Neural cell (in vitro differentiated cells): Measurements from ENCODE around the gene UQCC2. TPM values are rescaled to one million over a fixed set of nuclear protein-coding genes. Genes with fewer than 3 reads are reported as not detected.

Experiments used
- H2AFZ ChIP-seq: fragments of 200-600, 300-800 bp; sonication (generic), shearing (Covaris generic); 2 replicates; pipeline ENCODE4 v1.6.0; 2014; ENCODE audit warnings: low read depth, mild to moderate bottlenecking, antibody characterized with exemption, low read length, moderate library complexity
- H3F3A ChIP-seq: fragments of 200-600 bp; shearing (Covaris generic); 2 replicates; pipeline ENCODE4 v1.6.1; 2016; ENCODE audit warnings: mild to moderate bottlenecking, moderate library complexity, mixed read lengths, antibody characterized with exemption, low read length; ENCODE audit not compliant: insufficient read depth, poor library complexity, severe bottlenecking
- H3K27ac ChIP-seq: fragments of 200-600, 300-800 bp; sonication (generic), shearing (Covaris generic); 2 replicates; pipeline ENCODE4 v1.5.1; 2014; ENCODE audit warnings: mild to moderate bottlenecking, low read length, moderate library complexity
- H3K27me3 ChIP-seq: fragments of 300-800, 200-600 bp; sonication (generic), shearing (Covaris generic); 2 replicates; pipeline ENCODE4 v1.6.0; 2014; ENCODE audit warnings: mild to moderate bottlenecking, low read depth, low read length, moderate library complexity; ENCODE audit not compliant: insufficient read depth
- H3K36me3 ChIP-seq: fragments of 300-800, 200-600 bp; sonication (generic), shearing (Covaris generic); 2 replicates; pipeline ENCODE4 v1.5.1; 2014; ENCODE audit warnings: mild to moderate bottlenecking, antibody characterized with exemption, low read length, moderate library complexity; ENCODE audit not compliant: insufficient read depth
- H3K4me2 ChIP-seq: fragments of 300-800, 200-600 bp; sonication (generic), shearing (Covaris generic); 2 replicates; pipeline ENCODE4 v1.6.0; 2014; ENCODE audit warnings: mild to moderate bottlenecking, low read length
- H3K4me3 ChIP-seq: fragments of 300-800, 200-600 bp; sonication (generic), shearing (Covaris generic); 2 replicates; pipeline ENCODE4 v1.5.1; 2014; ENCODE audit warnings: mild to moderate bottlenecking, low read length, moderate library complexity
- H3K79me2 ChIP-seq: fragments of 200-600 bp; shearing (Covaris generic); replicated peaks from 2 replicates; pipeline ENCODE4 v1.6.0; 2014; ENCODE audit warnings: mild to moderate bottlenecking, low read length, moderate library complexity; ENCODE audit not compliant: insufficient read depth
- H3K9ac ChIP-seq: fragments of 300-800, 200-600 bp; sonication (generic), shearing (Covaris generic); 2 replicates; pipeline ENCODE4 v1.6.1; 2016; ENCODE audit warnings: mild to moderate bottlenecking, low read length, mixed read lengths
- H3K9me2 ChIP-seq: fragments of 200-600 bp; shearing (Covaris generic); 2 replicates; pipeline ENCODE4 v1.6.1; 2016; ENCODE audit warnings: mild to moderate bottlenecking, low read length, mixed read lengths; ENCODE audit not compliant: insufficient read depth
- H3K9me3 ChIP-seq: fragments of 200-600, 300-800 bp; sonication (generic), shearing (Covaris generic); 2 replicates; pipeline ENCODE4 v1.6.1; 2016; ENCODE audit warnings: mild to moderate bottlenecking, mixed run types, low read length, moderate library complexity, mixed read lengths
- H4K20me1 ChIP-seq: fragments of 200-600 bp; shearing (Covaris generic); 2 replicates; pipeline ENCODE4 v1.6.1; 2016; ENCODE audit warnings: mild to moderate bottlenecking, mixed run types; ENCODE audit not compliant: insufficient read depth
- EP300 ChIP-seq: fragments of 450-650 bp; conservative IDR thresholded peaks from 2 replicates; pipeline ENCODE4 v1.6.1; 2014; ENCODE audit warnings: antibody characterized with exemption, mild to moderate bottlenecking, moderate library complexity; ENCODE audit not compliant: poor library complexity, severe bottlenecking
- EZH2 ChIP-seq: fragments of 200-600, 300-800 bp; shearing (Covaris generic), sonication (generic); IDR thresholded peaks from 2 replicates; pipeline ENCODE4 v1.6.1; 2014; ENCODE audit warnings: antibody characterized with exemption, low read length, borderline replicate concordance, mild to moderate bottlenecking; ENCODE audit not compliant: insufficient read depth, poor library complexity, severe bottlenecking
- MXI1 ChIP-seq: fragments of 450-650 bp; conservative IDR thresholded peaks from 2 replicates; pipeline ENCODE4 v1.6.1; 2014; ENCODE audit warnings: antibody characterized with exemption, mild to moderate bottlenecking; ENCODE audit not compliant: poor library complexity, severe bottlenecking
- POLR2AphosphoS5 ChIP-seq: IDR thresholded peaks from 2 replicates; pipeline ENCODE4 v1.6.1; 2012
- RAD21 ChIP-seq: fragments of 450-650 bp; conservative IDR thresholded peaks from 2 replicates; pipeline ENCODE4 v1.6.1; 2014; ENCODE audit warnings: antibody characterized with exemption, mild to moderate bottlenecking, moderate library complexity
- SMC3 ChIP-seq: fragments of 450-650 bp; conservative IDR thresholded peaks from 2 replicates; pipeline ENCODE4 v1.6.1; 2014; ENCODE audit warnings: antibody characterized with exemption, mild to moderate bottlenecking, moderate library complexity; ENCODE audit not compliant: poor library complexity
- TAF1 ChIP-seq: IDR thresholded peaks from 2 replicates; pipeline ENCODE4 v1.6.1; 2012; ENCODE audit warnings: low read depth
- polyA plus RNA-seq: library from polyadenylated mRNA; depleted of rRNA; stranded (reverse); fragments of >200 nt; gene quantifications from 2 replicates; pipeline ENCODE4 v1.2.3, GENCODE V29; 2014
- TF ChIP-seq, protein P1 (sequence below): IDR thresholded peaks from 2 replicates; pipeline ENCODE4 v1.6.1; 2012; ENCODE audit warnings: borderline replicate concordance
- TF ChIP-seq, protein P2 (sequence below): fragments of 450-650 bp; IDR thresholded peaks from 2 replicates; pipeline ENCODE4 v1.5.1; 2014; ENCODE audit warnings: antibody characterized with exemption, mild to moderate bottlenecking, moderate library complexity; ENCODE audit not compliant: poor library complexity, severe bottlenecking

Gene UQCC2
- polyA plus RNA-seq, 1 donor from 2014 or later, result 123 TPM

DNA sequence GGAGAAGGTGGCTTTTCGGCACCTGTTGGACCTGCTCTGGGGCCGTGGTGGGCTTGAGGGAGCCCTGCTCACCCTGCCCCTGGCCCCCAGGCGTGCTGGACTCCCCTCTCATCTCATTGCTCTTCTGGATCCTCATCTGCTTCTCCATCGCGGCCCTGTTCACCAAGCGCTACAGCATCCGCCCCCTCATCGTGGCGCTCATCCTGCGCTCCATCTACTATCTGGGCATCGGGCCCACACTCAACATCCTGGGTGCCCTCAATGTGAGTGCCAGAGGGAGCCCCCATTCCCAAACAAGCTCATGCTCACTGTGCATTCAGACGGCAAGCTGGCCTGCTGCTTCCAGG lies 22.4 kb downstream of the UQCC2 start:
- Histone ChIP-seq H4K20me1 (no peaks in the 10 kb centered on the region), H3K36me3 (no peaks in the 10 kb centered on the region), H3F3A (no peaks in the 10 kb centered on the region), H3K9me2 (no peaks in the 10 kb centered on the region), H3K27me3 (no peaks in the 10 kb centered on the region), H3K79me2 (no peaks in the 10 kb centered on the region), H3K27ac (no peak overlapping the region), H3K9ac (no peak overlapping the region), H2AFZ (no peak overlapping the region), H3K4me2 (no peak overlapping the region), H3K9me3 (no peaks in the 10 kb centered on the region), H3K4me3 (no peak overlapping the region)
- no peak for TF ChIP-seq POLR2AphosphoS5
- TF ChIP-seq RAD21, result no peak
- TF ChIP-seq, protein P1, sequence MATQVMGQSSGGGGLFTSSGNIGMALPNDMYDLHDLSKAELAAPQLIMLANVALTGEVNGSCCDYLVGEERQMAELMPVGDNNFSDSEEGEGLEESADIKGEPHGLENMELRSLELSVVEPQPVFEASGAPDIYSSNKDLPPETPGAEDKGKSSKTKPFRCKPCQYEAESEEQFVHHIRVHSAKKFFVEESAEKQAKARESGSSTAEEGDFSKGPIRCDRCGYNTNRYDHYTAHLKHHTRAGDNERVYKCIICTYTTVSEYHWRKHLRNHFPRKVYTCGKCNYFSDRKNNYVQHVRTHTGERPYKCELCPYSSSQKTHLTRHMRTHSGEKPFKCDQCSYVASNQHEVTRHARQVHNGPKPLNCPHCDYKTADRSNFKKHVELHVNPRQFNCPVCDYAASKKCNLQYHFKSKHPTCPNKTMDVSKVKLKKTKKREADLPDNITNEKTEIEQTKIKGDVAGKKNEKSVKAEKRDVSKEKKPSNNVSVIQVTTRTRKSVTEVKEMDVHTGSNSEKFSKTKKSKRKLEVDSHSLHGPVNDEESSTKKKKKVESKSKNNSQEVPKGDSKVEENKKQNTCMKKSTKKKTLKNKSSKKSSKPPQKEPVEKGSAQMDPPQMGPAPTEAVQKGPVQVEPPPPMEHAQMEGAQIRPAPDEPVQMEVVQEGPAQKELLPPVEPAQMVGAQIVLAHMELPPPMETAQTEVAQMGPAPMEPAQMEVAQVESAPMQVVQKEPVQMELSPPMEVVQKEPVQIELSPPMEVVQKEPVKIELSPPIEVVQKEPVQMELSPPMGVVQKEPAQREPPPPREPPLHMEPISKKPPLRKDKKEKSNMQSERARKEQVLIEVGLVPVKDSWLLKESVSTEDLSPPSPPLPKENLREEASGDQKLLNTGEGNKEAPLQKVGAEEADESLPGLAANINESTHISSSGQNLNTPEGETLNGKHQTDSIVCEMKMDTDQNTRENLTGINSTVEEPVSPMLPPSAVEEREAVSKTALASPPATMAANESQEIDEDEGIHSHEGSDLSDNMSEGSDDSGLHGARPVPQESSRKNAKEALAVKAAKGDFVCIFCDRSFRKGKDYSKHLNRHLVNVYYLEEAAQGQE, result no peak
- TF ChIP-seq, protein P2, sequence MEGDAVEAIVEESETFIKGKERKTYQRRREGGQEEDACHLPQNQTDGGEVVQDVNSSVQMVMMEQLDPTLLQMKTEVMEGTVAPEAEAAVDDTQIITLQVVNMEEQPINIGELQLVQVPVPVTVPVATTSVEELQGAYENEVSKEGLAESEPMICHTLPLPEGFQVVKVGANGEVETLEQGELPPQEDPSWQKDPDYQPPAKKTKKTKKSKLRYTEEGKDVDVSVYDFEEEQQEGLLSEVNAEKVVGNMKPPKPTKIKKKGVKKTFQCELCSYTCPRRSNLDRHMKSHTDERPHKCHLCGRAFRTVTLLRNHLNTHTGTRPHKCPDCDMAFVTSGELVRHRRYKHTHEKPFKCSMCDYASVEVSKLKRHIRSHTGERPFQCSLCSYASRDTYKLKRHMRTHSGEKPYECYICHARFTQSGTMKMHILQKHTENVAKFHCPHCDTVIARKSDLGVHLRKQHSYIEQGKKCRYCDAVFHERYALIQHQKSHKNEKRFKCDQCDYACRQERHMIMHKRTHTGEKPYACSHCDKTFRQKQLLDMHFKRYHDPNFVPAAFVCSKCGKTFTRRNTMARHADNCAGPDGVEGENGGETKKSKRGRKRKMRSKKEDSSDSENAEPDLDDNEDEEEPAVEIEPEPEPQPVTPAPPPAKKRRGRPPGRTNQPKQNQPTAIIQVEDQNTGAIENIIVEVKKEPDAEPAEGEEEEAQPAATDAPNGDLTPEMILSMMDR, result no peak

DNA sequence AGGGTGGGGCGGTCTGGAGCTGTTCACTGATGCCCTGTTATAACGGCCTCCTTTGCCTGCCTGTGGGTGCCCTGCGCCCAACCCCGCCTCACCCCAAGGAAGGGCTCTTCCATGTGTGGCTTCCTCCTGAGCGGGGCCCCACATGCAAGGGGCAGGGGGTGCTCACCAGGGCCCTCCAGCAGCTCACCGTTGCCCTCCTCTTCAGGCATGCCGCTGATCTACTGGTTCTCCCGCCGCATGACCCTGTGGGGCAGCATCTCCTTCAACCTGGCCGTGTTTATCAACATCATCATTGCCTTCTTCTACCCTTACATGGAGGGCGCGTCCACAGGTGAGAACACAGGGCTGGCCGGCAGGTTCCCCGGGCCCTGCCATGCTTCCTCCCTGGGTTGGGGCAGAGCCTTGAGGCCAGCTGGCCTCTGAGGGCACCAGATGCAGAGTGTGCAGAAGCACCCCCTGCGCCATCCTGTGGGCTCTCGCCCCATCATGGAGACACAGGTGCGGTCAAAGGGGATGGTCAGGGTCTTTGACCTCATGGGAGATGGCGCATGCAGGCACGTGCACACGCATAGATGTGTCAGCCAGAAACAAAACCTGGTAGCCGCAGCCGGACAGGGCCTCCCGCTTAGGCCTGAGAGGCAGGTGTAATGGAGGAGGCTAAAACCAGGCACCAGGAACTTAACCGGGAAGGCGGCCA lies 22.9 kb downstream of the UQCC2 start:
- H3K27me3 ChIP-seq, result no peaks in the 10 kb centered on the region
- no peak overlapping the region for H3K4me3 ChIP-seq
- no peaks in the 10 kb centered on the region for H3K9me2 ChIP-seq
- H3K27ac ChIP-seq, result no peak overlapping the region
- no peak overlapping the region for H3K9ac ChIP-seq
- H3K36me3 ChIP-seq, result no peaks in the 10 kb centered on the region
- H4K20me1 ChIP-seq, result no peaks in the 10 kb centered on the region
- H2AFZ ChIP-seq, result no peak overlapping the region
- no peaks in the 10 kb centered on the region for H3F3A ChIP-seq
- TF ChIP-seq TAF1 (no peak), POLR2AphosphoS5 (no peak), SMC3 (no peak), EP300 (no peak), MXI1 (no peak), EZH2 (no peak), RAD21 (no peak)
- TF ChIP-seq, protein P1, result no peak
- TF ChIP-seq, protein P2, result no peak
- no peaks in the 10 kb centered on the region for H3K79me2 ChIP-seq
- H3K4me2 ChIP-seq, result no peak overlapping the region
- no peaks in the 10 kb centered on the region for H3K9me3 ChIP-seq
